ENCODE data around the gene TMUB1.

GRCh38 chr7:151046603-151047573, 36.4 kb downstream of the TMUB1 start:
- no peak for TF ChIP-seq EZH2 (IDR thresholded peaks at IDR 0.05; ENCODE audit: borderline replicate concordance, low read depth, low read length, severe bottlenecking)
- no peak for TF ChIP-seq CTCF (IDR thresholded peaks at IDR 0.05; ENCODE audit: borderline replicate concordance, extremely low read depth, low read length, poor library complexity, severe bottlenecking)

Data from DND-41 (cell line).